T-helper 22 cell (primary cell): ENCODE data around the gene EIF5.
A peak's percentile ranks its signal among the peaks of the same experiment; 100 is the strongest.

Experiments
- DNase-seq: peaks from one replicate; pipeline ENCODE4 v3.0.0-alpha.2; 2020; ENCODE audit warnings: low read depth

The EIF5 gene

GRCh38 chr14:103372017-103372416, 38.0 kb downstream of the EIF5 start:
- DNase-seq = no peak

GRCh38 chr14:103372552-103373304, 38.7 kb downstream of the EIF5 start:
- DNase-seq = no peak

DNA sequence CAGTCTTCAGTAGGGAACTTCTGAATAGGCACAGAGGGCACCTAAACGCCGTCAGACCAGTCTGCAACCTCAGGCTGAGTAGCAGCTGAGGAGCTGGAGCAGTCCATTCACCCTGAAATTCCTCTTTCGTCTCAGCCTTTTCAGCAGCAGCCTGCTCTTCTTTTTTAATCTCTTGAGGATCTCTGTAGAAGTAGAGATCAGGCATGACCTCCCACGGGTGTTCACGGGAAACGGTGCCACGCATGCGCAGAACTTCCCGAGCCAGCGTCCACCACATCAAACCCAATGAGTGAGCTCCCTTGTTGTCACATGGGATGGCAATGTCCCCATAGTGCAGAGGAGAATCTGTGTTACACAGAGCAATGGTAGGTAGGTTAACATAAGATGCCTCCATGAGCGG, 40.1 kb downstream of the EIF5 start:
- DNase-seq = no peak

DNA sequence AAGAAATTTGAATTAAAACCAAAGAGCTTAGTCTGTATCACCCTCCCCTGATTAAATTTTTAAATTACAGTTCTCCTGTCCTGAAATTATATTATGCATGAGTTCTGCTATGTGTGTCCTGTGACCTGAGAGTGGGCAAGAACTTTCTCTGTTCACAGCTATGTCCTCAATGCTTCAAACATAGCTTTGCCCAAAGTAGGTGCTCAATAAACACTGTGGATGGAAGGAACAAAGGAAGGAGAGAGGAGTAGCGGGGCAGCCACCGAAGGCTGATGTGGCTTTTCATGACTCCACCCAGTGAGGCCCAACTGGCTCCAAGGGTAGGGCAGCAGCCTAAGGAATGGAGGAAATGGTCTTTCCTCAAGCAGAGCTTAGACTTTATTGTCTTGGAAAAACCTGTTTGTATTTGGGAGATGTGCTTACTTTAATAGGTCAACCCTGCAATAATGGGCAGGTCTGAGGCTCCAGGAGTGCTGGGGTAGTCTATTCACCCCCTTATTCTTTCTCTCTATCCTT, 43.5 kb downstream of the EIF5 start:
- no peak for DNase-seq

DNA sequence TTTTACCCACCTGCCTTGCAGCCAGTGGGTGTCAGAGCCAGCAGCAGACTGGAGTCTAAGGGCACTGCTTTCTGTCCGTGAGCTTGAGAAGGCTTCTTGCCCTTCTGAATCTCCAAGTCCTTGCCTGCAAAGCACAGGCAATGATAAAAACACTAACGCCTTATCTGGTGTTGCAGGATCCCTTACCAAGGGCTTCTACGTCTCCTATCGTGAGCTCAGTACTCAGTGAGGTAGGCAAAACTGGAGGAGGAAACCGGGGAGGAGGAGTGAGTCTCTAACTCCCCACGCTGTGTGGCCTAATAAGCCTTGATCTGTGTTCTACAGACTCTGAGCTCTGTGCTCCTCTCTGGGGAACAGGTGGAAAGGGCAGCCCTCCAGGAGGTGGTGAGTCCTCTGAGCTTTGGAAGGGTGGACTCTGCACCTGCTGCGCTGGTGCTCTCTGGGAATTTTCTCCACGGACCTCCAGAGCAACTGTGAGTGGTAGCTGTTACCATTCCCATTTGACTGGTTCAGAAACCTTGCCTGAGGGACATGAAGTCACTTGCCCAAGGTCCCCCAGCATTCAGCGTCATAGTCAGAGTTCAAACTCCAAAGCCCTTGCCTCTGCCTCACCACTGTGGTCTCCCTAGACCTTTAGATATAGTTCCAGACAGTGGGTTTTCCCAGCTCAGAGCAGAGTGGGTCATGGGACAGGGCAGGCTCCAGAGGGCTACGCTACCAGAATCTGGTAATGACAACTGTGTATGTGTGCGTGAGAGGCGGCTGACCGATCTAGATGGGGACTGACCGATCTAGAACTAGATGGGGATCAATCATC, 44.2 kb downstream of the EIF5 start:
- no peak for DNase-seq

- no peak for DNase-seq
Observed at GRCh38 chr14:103380719-103381377, 46.8 kb downstream of the EIF5 start.

DNA sequence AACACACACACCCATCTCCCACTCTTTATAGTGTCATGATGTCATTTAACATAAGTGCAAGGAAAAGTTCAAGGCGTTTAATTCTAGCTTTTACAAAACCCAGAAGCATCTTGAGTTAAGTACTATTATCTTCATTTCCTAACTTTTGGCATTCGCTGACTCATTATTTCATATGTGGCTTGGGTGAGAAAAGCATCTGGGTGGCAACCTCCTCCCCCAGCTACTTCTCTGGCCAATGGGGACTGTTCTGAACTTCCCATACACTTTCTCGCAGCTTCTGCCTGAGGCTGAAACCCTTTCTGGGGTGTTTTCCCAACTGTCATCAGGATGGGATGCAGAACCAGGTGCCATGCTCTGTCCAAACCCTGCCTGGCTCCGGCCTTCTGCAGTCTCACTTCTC, 48.3 kb downstream of the EIF5 start:
- DNase-seq = no peak

DNA sequence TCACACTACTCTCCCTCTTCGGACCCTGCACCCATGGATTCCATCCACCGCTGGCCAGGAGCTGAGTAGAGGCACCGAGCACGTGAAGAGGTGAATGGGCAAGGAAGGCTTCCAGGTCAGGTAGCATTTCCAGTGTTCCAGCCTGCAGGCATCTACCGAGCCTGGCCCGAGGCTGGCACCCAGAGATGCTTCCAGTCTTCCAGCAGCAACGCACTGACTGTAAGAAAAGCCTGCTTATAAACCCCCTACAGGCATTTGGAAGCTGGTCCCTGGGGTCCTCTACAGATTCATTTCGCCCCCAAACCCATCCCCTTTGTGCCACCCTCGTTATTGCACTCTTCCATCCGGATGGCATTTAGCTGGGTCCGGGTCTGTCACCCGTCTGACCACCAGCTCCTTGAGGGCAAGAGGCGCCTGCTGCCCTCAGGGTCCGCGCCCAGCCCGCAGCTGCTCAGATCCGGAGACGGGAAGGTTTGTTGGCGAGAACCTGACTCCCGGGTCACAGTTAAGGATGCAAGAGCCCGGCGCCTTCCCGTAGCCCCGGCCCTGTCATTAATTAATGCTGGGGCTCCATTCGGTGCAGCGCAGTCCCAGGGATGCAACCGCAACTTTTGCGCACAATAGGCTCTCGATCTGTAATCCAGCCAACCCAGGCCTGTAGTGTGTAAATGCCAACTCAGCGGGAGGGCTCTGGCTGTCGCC, 50.6 kb downstream of the EIF5 start:
- DNase-seq = no peak

DNA sequence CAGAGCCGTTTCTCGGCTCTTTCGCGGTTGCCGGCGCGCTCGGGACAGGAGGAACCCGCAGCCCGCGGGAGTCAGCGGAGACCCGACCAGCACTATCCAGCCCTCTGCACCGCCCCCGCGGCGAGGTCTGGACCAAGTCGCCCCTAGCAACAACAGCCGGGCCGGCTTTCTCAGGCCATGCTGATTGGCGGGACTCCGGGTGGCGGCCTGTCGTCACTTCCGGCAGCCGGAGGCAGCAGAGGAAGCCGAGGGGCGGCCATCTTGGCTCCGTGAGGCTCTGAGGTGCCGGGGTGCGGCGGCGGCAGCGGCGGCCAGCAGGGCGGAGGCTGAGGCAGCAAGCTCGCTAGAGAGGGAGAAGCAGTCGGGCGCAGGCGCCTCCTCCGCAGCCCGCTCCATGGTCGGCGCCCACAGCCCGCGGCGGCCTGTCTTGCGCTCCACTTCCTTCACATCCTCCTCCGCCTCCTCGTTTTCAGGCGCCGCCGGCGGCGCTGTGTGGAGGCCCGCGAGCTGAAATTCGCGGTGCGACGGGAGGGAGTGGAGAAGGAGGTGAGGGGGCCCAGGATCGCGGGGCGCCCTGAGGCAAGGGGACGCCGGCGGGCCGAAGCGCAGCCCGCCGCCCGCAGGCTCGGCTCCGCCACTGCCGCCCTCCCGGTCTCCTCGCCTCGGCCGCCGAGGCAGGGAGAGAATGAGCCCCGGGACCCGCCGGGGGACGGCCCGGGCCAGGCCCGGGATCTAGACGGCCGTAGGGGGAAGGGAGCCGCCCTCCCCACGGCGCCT, 51.3 kb downstream of the EIF5 start, which contains the start of gene MARK3:
Gene MARK3, plus strand, starts transcription at position 264 of the 777 bp plus-strand sequence. CDS start 615 bp downstream, outside the sequence.
- peak; percentile 97 for DNase-seq

DNA sequence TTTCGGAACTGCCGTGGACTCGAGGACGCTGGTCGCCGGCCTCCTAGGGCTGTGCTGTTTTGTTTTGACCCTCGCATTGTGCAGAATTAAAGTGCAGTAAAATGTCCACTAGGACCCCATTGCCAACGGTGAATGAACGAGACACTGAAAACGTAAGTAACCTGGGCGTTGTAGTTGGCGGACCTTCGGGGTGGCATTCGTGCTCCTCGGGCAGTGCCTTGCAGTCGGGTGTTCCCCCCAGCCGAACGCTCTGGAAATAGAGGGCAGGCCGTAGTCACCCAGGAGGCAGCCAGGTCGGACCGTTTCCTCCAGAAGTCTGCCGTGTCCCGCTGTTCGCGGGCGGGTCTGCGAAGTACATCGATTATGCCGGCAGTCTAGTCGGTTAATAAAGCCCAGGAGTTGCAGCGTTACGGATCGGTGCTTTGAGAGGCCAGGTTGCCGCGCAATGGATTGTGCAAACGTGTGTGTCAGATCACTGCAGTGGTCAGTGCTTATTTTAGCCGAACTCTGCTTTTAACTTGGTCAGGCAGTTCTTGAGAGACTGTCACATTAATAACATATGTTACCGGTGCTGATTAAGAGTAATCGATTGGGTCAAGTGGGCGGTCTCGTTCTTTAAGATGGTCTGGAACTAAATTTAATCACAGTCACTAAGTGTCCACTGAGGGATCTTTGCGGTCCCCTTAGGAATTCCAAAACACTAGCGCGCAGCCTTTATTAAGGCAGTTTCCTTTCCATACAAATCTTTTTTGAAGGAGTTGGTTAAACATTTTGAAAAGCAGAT, 52.1 kb downstream of the EIF5 start:
- DNase-seq = peak; percentile 17

- DNase-seq = no peak
Observed at GRCh38 chr14:103386713-103387329, 52.8 kb downstream of the EIF5 start.

GRCh38 chr14:103388664-103389063, 54.6 kb downstream of the EIF5 start:
- DNase-seq = no peak

- no peak for DNase-seq
Observed at GRCh38 chr14:103390605-103391004, 56.6 kb downstream of the EIF5 start.

DNA sequence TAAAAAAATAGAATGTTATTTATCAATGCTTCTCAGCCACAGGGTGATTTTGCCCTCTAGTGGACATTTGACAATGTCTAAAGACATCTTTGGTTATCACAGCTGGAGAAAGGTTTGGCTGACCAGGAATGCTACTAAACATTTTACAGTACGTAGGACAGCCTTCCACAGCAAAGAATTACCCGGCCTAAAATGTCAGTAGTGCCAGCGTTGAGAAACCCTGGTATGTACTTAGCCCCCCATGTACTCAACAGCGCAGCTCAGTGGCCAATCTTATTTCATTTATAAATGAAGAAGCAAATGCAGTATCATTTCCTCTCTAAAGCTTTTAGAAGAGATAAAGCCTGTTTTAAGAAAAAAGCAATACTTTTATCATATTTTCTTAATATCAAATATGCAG, 57.0 kb downstream of the EIF5 start:
- DNase-seq = no peak

DNA sequence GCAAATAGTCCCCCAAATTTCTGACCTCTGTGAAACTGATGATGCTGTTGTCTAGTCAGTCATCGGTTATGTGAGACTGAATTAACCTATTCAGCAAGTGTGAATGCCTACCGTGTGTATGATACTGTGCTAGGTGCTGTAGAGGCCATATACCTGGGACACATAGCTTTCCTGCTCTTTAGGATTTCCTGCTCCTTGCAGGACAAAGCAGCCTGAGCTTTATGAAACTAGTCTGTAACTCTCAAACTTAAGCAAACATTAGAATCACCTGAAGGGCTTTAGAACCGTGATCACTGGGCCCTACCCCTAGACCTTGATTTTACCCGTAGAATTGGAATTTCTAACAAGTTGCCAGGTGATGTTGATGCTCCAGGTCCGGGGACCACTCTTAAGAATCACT, 58.1 kb downstream of the EIF5 start:
- DNase-seq = no peak

- DNase-seq = no peak
Observed at GRCh38 chr14:103392572-103392971, 58.5 kb downstream of the EIF5 start.

GRCh38 chr14:103393070-103393469, 59.0 kb downstream of the EIF5 start:
- DNase-seq = no peak

GRCh38 chr14:103393676-103394626, 59.9 kb downstream of the EIF5 start:
- no peak for DNase-seq
